Tibial nerve (tissue), 4 donors: ENCODE measurements around the gene RABEP2. TPM values are rescaled to one million over a fixed set of nuclear protein-coding genes. Genes with fewer than 3 reads are reported as not detected.

Experiments used
- DNase-seq, 2 donors: peaks; one replicate each; pipeline ENCODE4 v3.0.0-alpha.2; 2019; ENCODE audit warnings: low spot score in 2 of 2
- H3K27ac ChIP-seq, 4 donors: fragments of 200-600 bp; sonication (generic) in 3 of 4; one replicate each; pipeline ENCODE4 v1.5.1; 2017 to 2019; ENCODE audit warnings: mild to moderate bottlenecking in 1 of 4
- H3K27me3 ChIP-seq, 2 donors: fragments of 200-600 bp; sonication (generic) in 1 of 2; one replicate each; pipeline versions ENCODE4 v1.5.1 to v1.6.0; 2017 to 2019
- H3K36me3 ChIP-seq, 3 donors: fragments of 200-600 bp; sonication (generic); one replicate each; pipeline ENCODE4 v1.5.1; 2018 to 2019
- H3K4me1 ChIP-seq, 4 donors: fragments of 200-600 bp; sonication (generic) in 3 of 4; one replicate each; pipeline ENCODE4 v1.5.1; 2017 to 2019
- H3K4me3 ChIP-seq, 4 donors: fragments of 200-600 bp; sonication (generic) in 3 of 4; one replicate each; pipeline ENCODE4 v1.5.1; 2017 to 2019; ENCODE audit warnings: mild to moderate bottlenecking in 1 of 4, moderate library complexity in 1 of 4
- H3K9me3 ChIP-seq, 4 donors: fragments of 200-600 bp; sonication (generic) in 3 of 4; one replicate each; pipeline ENCODE4 v1.5.1; 2017 to 2019
- EP300 ChIP-seq, 2 donors: sonication (generic); formaldehyde crosslinking; IDR thresholded peaks; one replicate each; pipeline ENCODE4 v1.6.1; 2017; ENCODE audit warnings: antibody characterized with exemption in 2 of 2, mild to moderate bottlenecking in 1 of 2
- POLR2A ChIP-seq, 2 donors: fragments of 450-650 bp; IDR thresholded peaks; one replicate each; pipeline ENCODE4 v1.6.1; 2017; ENCODE audit warnings: antibody characterized with exemption in 2 of 2, mild to moderate bottlenecking in 2 of 2, moderate library complexity in 2 of 2
- WGBS, 2 donors: methylation state at CpG; one replicate each; pipeline ENCODE4 v1.1.5; 2018; 5-methylcytosine and 5-hydroxymethylcytosine counted together
- total RNA-seq, 4 donors: library from RNA; depleted of rRNA; stranded (reverse); fragments of >200 nt; gene quantifications; one replicate each; pipeline ENCODE4 v1.1.0, GENCODE V29; 2016
- TF ChIP-seq, protein P1 (sequence below), 5 experiments: fragments of 200-600 bp in 3 of 5; fragments of 450-650 bp in 2 of 5; sonication (generic) in 3 of 5; IDR thresholded peaks; one replicate each; pipeline ENCODE4 v1.5.1; 2016 to 2019; ENCODE audit warnings: antibody characterized with exemption in 5 of 5, mild to moderate bottlenecking in 3 of 5, moderate library complexity in 2 of 5

Gene RABEP2
- total RNA-seq, 4 donors from 2014 or later, result 30.3 to 57.0 (median 32.4) TPM

DNA sequence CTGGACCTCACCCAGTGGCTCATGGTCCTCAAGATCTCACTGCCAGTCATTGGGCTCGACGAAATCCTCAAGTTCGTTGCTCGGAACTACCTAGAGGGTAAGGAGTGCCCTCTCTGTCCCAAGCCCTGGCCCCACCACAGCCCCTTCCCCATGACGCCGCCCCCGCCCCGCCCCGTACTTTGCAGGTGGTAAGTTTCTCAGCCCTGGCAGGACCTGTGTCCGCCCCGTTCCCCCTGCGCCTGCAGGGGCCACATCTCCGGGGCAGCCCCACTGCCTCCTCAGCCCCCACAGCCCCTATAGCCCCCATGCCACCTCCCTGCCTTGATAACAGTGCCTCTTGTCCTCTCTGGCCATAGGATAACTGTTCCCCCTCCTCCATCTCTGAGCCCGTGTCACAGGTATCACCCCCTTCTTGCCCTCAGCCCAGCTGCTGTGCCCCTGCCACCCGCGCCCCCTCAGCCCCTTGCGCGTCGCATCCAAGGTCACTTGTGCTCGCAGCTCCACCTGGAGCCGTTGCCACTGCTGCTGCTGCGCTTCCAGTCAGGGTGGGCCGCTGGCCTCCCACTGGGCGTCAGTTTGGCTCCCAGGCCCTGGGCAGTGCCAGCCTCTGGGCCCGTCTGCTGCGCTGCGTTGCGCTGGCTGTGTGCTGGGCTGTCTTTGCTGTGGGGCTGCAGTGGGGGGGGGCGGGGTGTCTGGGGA lies 21.5 kb downstream of the RABEP2 start:
- Histone ChIP-seq H3K36me3 (peaks cover 0 to 56% (median 2%) of the 10 kb centered on the region in 3 donors), H3K27me3 (no peaks in the 10 kb centered on the region), H3K4me3 (no peak overlapping the region), H3K9me3 (no peaks in the 10 kb centered on the region), H3K4me1 (no peaks in the 10 kb centered on the region), H3K27ac (no peak overlapping the region)
- no peak for DNase-seq
- 86 to 88% methylated on average over 27 of the region's 29 CpGs for WGBS, 2 donors
- no peak for TF ChIP-seq EP300 (IDR thresholded peaks at IDR 0.05)
- no peak for TF ChIP-seq POLR2A (IDR thresholded peaks at IDR 0.05)

DNA sequence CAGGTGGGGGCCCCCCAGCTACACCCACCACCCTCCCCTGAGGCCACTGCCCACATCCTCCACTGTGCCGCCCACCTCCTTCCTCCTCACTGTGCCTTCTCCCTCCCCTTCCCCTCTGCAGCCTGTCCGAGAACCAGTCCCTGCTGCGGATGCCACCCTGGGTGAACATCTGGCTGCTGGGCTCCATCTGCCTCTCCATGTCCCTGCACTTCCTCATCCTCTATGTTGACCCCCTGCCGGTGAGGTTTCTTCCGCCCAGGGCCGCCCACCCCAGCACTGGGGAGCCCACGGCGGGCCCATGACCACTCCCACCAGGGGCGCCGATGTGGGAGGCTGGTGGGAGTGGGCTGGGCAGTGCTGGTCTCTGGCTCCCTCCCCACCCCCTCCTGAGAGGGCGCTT lies 22.1 kb downstream of the RABEP2 start:
- Histone ChIP-seq H3K9me3 (no peaks in the 10 kb centered on the region), H3K4me3 (no peak overlapping the region), H3K27me3 (no peaks in the 10 kb centered on the region), H3K36me3 (peaks cover 0 to 56% (median 0%) of the 10 kb centered on the region in 3 donors), H3K4me1 (no peaks in the 10 kb centered on the region), H3K27ac (no peak overlapping the region)
- TF ChIP-seq EP300 (IDR thresholded peaks at IDR 0.05) (no peak), POLR2A (IDR thresholded peaks at IDR 0.05) (no peak)
- TF ChIP-seq, protein P1, sequence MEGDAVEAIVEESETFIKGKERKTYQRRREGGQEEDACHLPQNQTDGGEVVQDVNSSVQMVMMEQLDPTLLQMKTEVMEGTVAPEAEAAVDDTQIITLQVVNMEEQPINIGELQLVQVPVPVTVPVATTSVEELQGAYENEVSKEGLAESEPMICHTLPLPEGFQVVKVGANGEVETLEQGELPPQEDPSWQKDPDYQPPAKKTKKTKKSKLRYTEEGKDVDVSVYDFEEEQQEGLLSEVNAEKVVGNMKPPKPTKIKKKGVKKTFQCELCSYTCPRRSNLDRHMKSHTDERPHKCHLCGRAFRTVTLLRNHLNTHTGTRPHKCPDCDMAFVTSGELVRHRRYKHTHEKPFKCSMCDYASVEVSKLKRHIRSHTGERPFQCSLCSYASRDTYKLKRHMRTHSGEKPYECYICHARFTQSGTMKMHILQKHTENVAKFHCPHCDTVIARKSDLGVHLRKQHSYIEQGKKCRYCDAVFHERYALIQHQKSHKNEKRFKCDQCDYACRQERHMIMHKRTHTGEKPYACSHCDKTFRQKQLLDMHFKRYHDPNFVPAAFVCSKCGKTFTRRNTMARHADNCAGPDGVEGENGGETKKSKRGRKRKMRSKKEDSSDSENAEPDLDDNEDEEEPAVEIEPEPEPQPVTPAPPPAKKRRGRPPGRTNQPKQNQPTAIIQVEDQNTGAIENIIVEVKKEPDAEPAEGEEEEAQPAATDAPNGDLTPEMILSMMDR (IDR thresholded peaks at IDR 0.05), result no peak
- DNase-seq, result no peak
- WGBS, 2 donors, result 65 to 66% methylated on average over 10 to 11 of the region's 11 CpGs

DNA sequence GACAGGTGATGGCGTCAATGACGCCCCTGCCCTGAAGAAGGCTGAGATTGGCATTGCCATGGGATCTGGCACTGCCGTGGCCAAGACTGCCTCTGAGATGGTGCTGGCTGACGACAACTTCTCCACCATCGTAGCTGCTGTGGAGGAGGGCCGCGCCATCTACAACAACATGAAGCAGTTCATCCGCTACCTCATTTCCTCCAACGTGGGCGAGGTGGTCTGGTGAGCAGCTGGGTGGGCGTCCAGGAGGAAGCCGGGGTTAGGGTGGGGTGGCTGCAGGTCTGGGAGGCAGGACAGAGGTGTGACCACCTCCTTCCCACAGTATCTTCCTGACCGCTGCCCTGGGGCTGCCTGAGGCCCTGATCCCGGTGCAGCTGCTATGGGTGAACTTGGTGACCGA lies 23.2 kb downstream of the RABEP2 start:
- no peak for DNase-seq
- no peak overlapping the region for H3K4me3 ChIP-seq
- H3K27ac ChIP-seq, result no peak overlapping the region
- H3K4me1 ChIP-seq, result no peaks in the 10 kb centered on the region
- H3K36me3 ChIP-seq, result peaks cover 0 to 47% (median 0%) of the 10 kb centered on the region in 3 donors
- H3K27me3 ChIP-seq, result no peaks in the 10 kb centered on the region
- TF ChIP-seq POLR2A (IDR thresholded peaks at IDR 0.05), result no peak
- no peak for TF ChIP-seq EP300 (IDR thresholded peaks at IDR 0.05)
- TF ChIP-seq, protein P1 (IDR thresholded peaks at IDR 0.05), result no peak
- no peaks in the 10 kb centered on the region for H3K9me3 ChIP-seq
- 84 to 85% methylated on average over 14 to 15 of the region's 15 CpGs for WGBS, 2 donors

DNA sequence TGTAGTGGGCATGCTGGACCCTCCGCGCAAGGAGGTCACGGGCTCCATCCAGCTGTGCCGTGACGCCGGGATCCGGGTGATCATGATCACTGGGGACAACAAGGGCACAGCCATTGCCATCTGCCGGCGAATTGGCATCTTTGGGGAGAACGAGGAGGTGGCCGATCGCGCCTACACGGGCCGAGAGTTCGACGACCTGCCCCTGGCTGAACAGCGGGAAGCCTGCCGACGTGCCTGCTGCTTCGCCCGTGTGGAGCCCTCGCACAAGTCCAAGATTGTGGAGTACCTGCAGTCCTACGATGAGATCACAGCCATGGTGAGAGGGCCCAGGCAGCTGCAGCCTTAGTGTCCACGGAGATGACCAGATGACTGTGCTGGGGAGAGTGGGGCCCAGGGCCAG lies 24.4 kb downstream of the RABEP2 start:
- Histone ChIP-seq H3K27ac (no peak overlapping the region), H3K4me3 (no peak overlapping the region), H3K9me3 (no peaks in the 10 kb centered on the region), H3K4me1 (no peaks in the 10 kb centered on the region), H3K27me3 (no peaks in the 10 kb centered on the region), H3K36me3 (peaks cover 0 to 34% (median 0%) of the 10 kb centered on the region in 3 donors)
- no peak for DNase-seq
- 90 to 93% methylated on average over 19 to 21 of the region's 25 CpGs for WGBS, 2 donors
- no peak for TF ChIP-seq POLR2A (IDR thresholded peaks at IDR 0.05)

DNA sequence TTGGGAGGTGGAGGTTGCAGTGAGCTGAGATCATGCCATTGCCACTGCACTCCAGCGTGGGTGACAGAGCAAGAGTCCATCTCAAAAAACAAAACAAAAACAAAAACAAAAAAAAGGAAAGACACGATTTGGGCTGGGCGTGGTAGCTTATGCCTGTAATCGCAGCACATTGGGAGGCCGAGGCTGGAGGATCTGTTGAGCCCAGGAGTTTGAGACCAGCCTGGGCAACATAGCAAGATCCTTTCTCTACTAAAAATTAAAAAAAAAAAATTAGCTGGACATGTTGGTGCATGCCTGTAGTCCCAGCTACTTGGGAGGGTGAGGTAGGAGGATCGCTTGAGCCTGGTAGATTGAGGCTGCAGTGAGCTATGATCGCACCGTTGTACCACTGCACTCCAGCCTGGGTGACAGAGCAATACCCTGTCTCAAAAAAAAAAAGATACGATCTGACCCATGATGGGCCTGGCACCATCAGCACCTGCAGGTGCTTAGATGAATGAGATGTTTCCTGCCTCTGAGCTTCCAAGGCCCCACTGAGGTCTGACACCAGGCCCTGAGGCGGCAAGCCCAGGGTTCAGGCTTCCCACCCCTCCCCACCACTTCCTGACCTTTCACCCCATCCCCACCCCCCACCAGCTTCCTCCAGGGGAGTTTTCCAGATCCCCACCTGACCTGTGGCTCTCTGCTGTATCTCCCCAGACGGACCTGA lies 25.0 kb downstream of the RABEP2 start:
- Histone ChIP-seq H3K9me3 (no peaks in the 10 kb centered on the region), H3K27me3 (no peaks in the 10 kb centered on the region), H3K4me3 (no peak overlapping the region), H3K27ac (no peak overlapping the region), H3K4me1 (no peaks in the 10 kb centered on the region), H3K36me3 (peaks cover 0 to 29% (median 0%) of the 10 kb centered on the region in 3 donors)
- 90 to 93% methylated on average over 11 of the region's 11 CpGs for WGBS, 2 donors
- TF ChIP-seq EP300 (IDR thresholded peaks at IDR 0.05), result no peak
- no peak for TF ChIP-seq POLR2A (IDR thresholded peaks at IDR 0.05)
- TF ChIP-seq, protein P1 (IDR thresholded peaks at IDR 0.05), result no peak
- DNase-seq, result no peak

DNA sequence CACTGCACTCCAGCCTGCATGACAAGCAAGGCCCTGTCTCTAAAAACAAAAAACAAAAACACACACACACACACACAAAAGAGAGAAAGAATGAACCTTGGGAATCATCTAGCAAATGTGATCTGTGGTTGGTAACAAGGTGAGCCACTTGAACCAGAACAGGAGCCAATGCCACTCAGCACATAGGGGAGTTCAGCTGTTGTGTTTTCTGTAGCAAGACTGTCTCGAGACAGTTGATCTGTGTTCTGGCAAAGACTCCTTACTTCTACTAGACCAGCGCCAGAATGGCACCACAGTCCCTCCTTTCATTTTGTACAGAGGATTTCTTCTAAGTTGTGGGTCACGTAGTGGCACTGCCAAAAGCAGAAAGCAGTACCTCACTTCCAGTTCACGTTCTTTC lies 26.1 kb downstream of the RABEP2 start:
- Histone ChIP-seq H3K4me3 (no peak overlapping the region), H3K4me1 (no peaks in the 10 kb centered on the region), H3K9me3 (no peaks in the 10 kb centered on the region), H3K27ac (no peak overlapping the region), H3K27me3 (no peaks in the 10 kb centered on the region), H3K36me3 (peaks cover 0 to 18% (median 0%) of the 10 kb centered on the region in 3 donors)
- DNase-seq, result no peak
- WGBS, 2 donors, result 86 to 91% methylated on average over 4 of the region's 4 CpGs
- TF ChIP-seq, protein P1 (IDR thresholded peaks at IDR 0.05), result no peak
- TF ChIP-seq POLR2A (IDR thresholded peaks at IDR 0.05) (no peak), EP300 (IDR thresholded peaks at IDR 0.05) (no peak)
